ENCODE data around the gene TMEM134. TPM values are rescaled to one million over a fixed set of nuclear protein-coding genes. Genes with fewer than 3 reads are reported as not detected.

Gene TMEM134
- total RNA-seq, 4 donors from 2014 or later = 49.2 to 184 (median 96.6) TPM

GRCh38 chr11:67441098-67441563 is 27.9 kb downstream of the TMEM134 start:
- H3K4me3 ChIP-seq = no peak overlapping the region
- no peak for DNase-seq (ENCODE audit: low spot score in 2 of 2)
- TF ChIP-seq CTCF (IDR thresholded peaks at IDR 0.05) (no peak), POLR2A (IDR thresholded peaks at IDR 0.05) (no peak), EP300 (IDR thresholded peaks at IDR 0.05) (no peak)
- peak overlapping the region in 1 of 4 donors; percentile 74 for H3K27ac ChIP-seq
- no peaks in the 10 kb centered on the region for H3K9me3 ChIP-seq
- 85 to 86% methylated on average over 6 to 12 of the region's 21 CpGs for WGBS, 2 donors
- peaks cover 0 to 69% (median 31%) of the 10 kb centered on the region in 4 donors for H3K4me1 ChIP-seq
- H3K27me3 ChIP-seq = no peaks in the 10 kb centered on the region
- peaks cover 0 to 59% (median 0%) of the 10 kb centered on the region in 3 donors for H3K36me3 ChIP-seq

GRCh38 chr11:67440229-67441097 is 28.6 kb downstream of the TMEM134 start:
- H3K27ac ChIP-seq = peak overlapping the region in 3 of 4 donors; percentile 65 to 83 (median 74)
- DNase-seq (ENCODE audit: low spot score in 2 of 2) = no peak
- 65 to 76% methylated on average over 17 of the region's 17 CpGs for WGBS, 2 donors
- no peak overlapping the region for H3K4me3 ChIP-seq
- H3K36me3 ChIP-seq = peaks cover 0 to 66% (median 0%) of the 10 kb centered on the region in 3 donors
- H3K9me3 ChIP-seq = no peaks in the 10 kb centered on the region
- no peaks in the 10 kb centered on the region for H3K27me3 ChIP-seq
- peaks cover 0 to 72% (median 28%) of the 10 kb centered on the region in 4 donors for H3K4me1 ChIP-seq
- TF ChIP-seq EP300 (IDR thresholded peaks at IDR 0.05) (no peak), POLR2A (IDR thresholded peaks at IDR 0.05) (no peak), CTCF (IDR thresholded peaks at IDR 0.05) (no peak)

GRCh38 chr11:67439321-67440228 is 29.5 kb downstream of the TMEM134 start:
- Histone ChIP-seq H3K4me1 (peaks cover 0 to 64% (median 26%) of the 10 kb centered on the region in 4 donors), H3K27ac (peak overlapping the region in 3 of 4 donors; percentile 65 to 83 (median 74)), H3K27me3 (no peaks in the 10 kb centered on the region), H3K36me3 (peaks cover 0 to 75% (median 0%) of the 10 kb centered on the region in 3 donors), H3K4me3 (no peak overlapping the region), H3K9me3 (no peaks in the 10 kb centered on the region)
- peak in 1 of 2 donors; percentile 36 for DNase-seq (ENCODE audit: low spot score in 2 of 2)
- 53 to 54% methylated on average over 30 to 31 of the region's 31 CpGs for WGBS, 2 donors
- TF ChIP-seq CTCF (IDR thresholded peaks at IDR 0.05) (peak in 1 of 5 experiments; percentile 13), POLR2A (IDR thresholded peaks at IDR 0.05) (no peak), EP300 (IDR thresholded peaks at IDR 0.05) (peak in 1 of 2 donors; percentile 15)

- H3K36me3 ChIP-seq = peaks cover 0 to 87% (median 5%) of the 10 kb centered on the region in 3 donors
- peaks cover 0 to 57% (median 19%) of the 10 kb centered on the region in 4 donors for H3K4me1 ChIP-seq
- H3K4me3 ChIP-seq = peak overlapping the region in 2 of 4 donors; percentile 12 to 55
- no peaks in the 10 kb centered on the region for H3K9me3 ChIP-seq
- TF ChIP-seq CTCF (IDR thresholded peaks at IDR 0.05) (no peak), POLR2A (IDR thresholded peaks at IDR 0.05) (no peak), EP300 (IDR thresholded peaks at IDR 0.05) (no peak)
- H3K27me3 ChIP-seq = no peaks in the 10 kb centered on the region
- WGBS, 2 donors = 68 to 83% methylated on average over 30 to 36 of the region's 41 CpGs
- DNase-seq (ENCODE audit: low spot score in 2 of 2) = no peak
- H3K27ac ChIP-seq = peak overlapping the region in 3 of 4 donors; percentile 65 to 83 (median 74)
Measured at GRCh38 chr11:67438158-67438902, 30.7 kb downstream of the TMEM134 start.
